OCI-LY7 (cell line): ENCODE measurements around the gene ABCC3. TPM values are rescaled to one million over a fixed set of nuclear protein-coding genes. Genes with fewer than 3 reads are reported as not detected.

Experiments used
- BruUV-seq: library from RNA; stranded (reverse); fragments of 400-500 nt; replicated peaks from 2 replicates; lab custom pipeline; 2021; lab: Mats Ljungman, UMichigan
- CTCF ChIA-PET: fragments of 300-600 bp; sonication (Branson Sonifier 250); formaldehyde crosslinking; loops from one replicate; lab custom pipeline; 2022; ENCODE audit warnings: antibody characterized with exemption; ENCODE audit not compliant: unreplicated experiment; lab: Charles Lee
- POLR2A ChIA-PET: fragments of 300-600 bp; sonication (Branson Sonifier 250); formaldehyde crosslinking; loops from one replicate; lab custom pipeline; 2022; ENCODE audit warnings: antibody characterized with exemption; lab: Charles Lee
- DNase-seq: peaks from one replicate; pipeline ENCODE4 v3.0.0-alpha.2; 2015; ENCODE audit warnings: low spot score
- H2AFZ ChIP-seq: fragments of 200-600 bp; sonication (generic), shearing (Covaris generic); 2 replicates; pipeline ENCODE4 v1.6.1; 2014; ENCODE audit warnings: mild to moderate bottlenecking, antibody characterized with exemption, low read length, moderate library complexity
- H3K27ac ChIP-seq: fragments of 200-600 bp; sonication (generic); 2 replicates; pipeline ENCODE4 v1.5.1; 2014; ENCODE audit warnings: mixed run types, low read depth, mild to moderate bottlenecking, moderate library complexity, low read length, inconsistent platforms; ENCODE audit not compliant: poor library complexity, severe bottlenecking
- H3K36me3 ChIP-seq: fragments of 200-600 bp; sonication (generic); 2 replicates; pipeline ENCODE4 v1.6.1; 2014; ENCODE audit warnings: mild to moderate bottlenecking, antibody characterized with exemption, low read length, moderate library complexity, mixed read lengths; ENCODE audit not compliant: insufficient read depth
- H3K4me1 ChIP-seq: fragments of 200-600 bp; sonication (generic); 2 replicates; pipeline ENCODE4 v1.5.1; 2014; ENCODE audit warnings: mild to moderate bottlenecking, low read length; ENCODE audit not compliant: insufficient read depth, poor library complexity, severe bottlenecking
- H3K4me2 ChIP-seq: fragments of 200-600 bp; sonication (generic); 2 replicates; pipeline ENCODE4 v1.6.1; 2014; ENCODE audit warnings: mild to moderate bottlenecking, low read length
- H3K4me3 ChIP-seq: fragments of 200-600 bp; sonication (generic); 2 replicates; pipeline ENCODE4 v1.5.1; 2014; ENCODE audit warnings: mild to moderate bottlenecking, low read depth, low read length; ENCODE audit not compliant: poor library complexity, severe bottlenecking
- H3K79me2 ChIP-seq: fragments of 200-600 bp; sonication (generic); 2 replicates; pipeline ENCODE4 v1.6.1; 2016; ENCODE audit warnings: low read depth, mild to moderate bottlenecking, low read length, moderate library complexity, mixed read lengths; ENCODE audit not compliant: insufficient read depth
- H3K9me2 ChIP-seq: fragments of 200-600 bp; sonication (generic); 2 replicates; pipeline ENCODE4 v1.6.1; 2016; ENCODE audit warnings: mild to moderate bottlenecking, low read length, mixed read lengths; ENCODE audit not compliant: insufficient read depth
- H3K9me3 ChIP-seq: fragments of 200-600 bp; sonication (generic); 2 replicates; pipeline ENCODE4 v1.6.1; 2014; ENCODE audit warnings: mild to moderate bottlenecking, mixed run types, low read length, mixed read lengths
- H4K20me1 ChIP-seq: fragments of 200-600 bp; sonication (generic); 2 replicates; pipeline ENCODE4 v1.6.1; 2014; ENCODE audit warnings: mild to moderate bottlenecking, antibody characterized with exemption, low read length, moderate library complexity, mixed read lengths; ENCODE audit not compliant: insufficient read depth
- CTCF ChIP-seq: fragments of 200-600 bp; sonication (generic); conservative IDR thresholded peaks from 2 replicates; pipeline ENCODE4 v1.5.1; 2014; ENCODE audit warnings: mild to moderate bottlenecking, antibody characterized with exemption, low read length, moderate library complexity, mixed read lengths
- EZH2phosphoT487 ChIP-seq: fragments of 200-600 bp; sonication (generic); IDR thresholded peaks from 2 replicates; pipeline ENCODE4 v1.6.1; 2018; ENCODE audit warnings: low read depth, borderline replicate concordance, mild to moderate bottlenecking, mixed run types, antibody characterized with exemption, low read length, moderate library complexity, mixed read lengths
- intact Hi-C: fragments of 100-400 bp; cut with micrococcal nuclease; formaldehyde crosslinking; loops from one replicate; pipeline ENCODE4 v1.10.0; 2022; ENCODE audit not compliant: unreplicated experiment
- total RNA-seq, 2 experiments: library from RNA; depleted of rRNA in 1 of 2; stranded (reverse); fragments of >200 nt in 1 of 2; shearing (Covaris generic) in 1 of 2; gene quantifications; 2 replicates each; pipeline ENCODE4 v1.2.3, GENCODE V29; 2014 to 2022

The ABCC3 gene
- total RNA-seq, 2 experiments from 2014 or later, result not detected

- Histone ChIP-seq H3K9me2 (no peaks in the 10 kb centered on the region), H3K36me3 (peaks cover 2% of the 10 kb centered on the region; the same call in 1 of the 2 replicates), H3K4me2 (no peak overlapping the region), H3K4me1 (peaks cover 5% of the 10 kb centered on the region), H3K27ac (no peak overlapping the region), H3K9me3 (no peaks in the 10 kb centered on the region), H3K79me2 (peaks cover 11% of the 10 kb centered on the region), H4K20me1 (peaks cover 5% of the 10 kb centered on the region; the same call in 1 of the 2 replicates), H2AFZ (no peak overlapping the region), H3K4me3 (no peak overlapping the region)
- TF ChIP-seq EZH2phosphoT487 (no peak), CTCF (no peak)
- DNase-seq, result no peak
- BruUV-seq, result no TSS peak
- ChIA-PET POLR2A (no interaction called here), CTCF (interaction anchor here (0.5 kb wide), 1 partner anchor 334 kb away, joined by 3 read pairs; no protein-coding TSS in a partner anchor)
- intact Hi-C loops, result no loop called here
Measured at GRCh38 chr17:50715471-50715870, 80.8 kb downstream of the ABCC3 start.

GRCh38 chr17:50719144-50719923, 84.7 kb downstream of the ABCC3 start, which contains the start of gene LUC7L3:
LUC7L3 (plus strand) TSS chr17:50719603; CDS start chr17:50719733, 130 bp downstream.
- POLR2A ChIA-PET, result interaction anchor here (1.0 to 2.4 kb wide), 3 partner anchors 10 to 183 kb away, joined by 3 to 10 read pairs (median 9); no protein-coding TSS in a partner anchor
- TSS peak; percentile 98 for BruUV-seq
- DNase-seq, result peak; percentile 95
- H3K9me2 ChIP-seq, result no peaks in the 10 kb centered on the region
- peaks cover 38% of the 10 kb centered on the region for H4K20me1 ChIP-seq
- CTCF ChIA-PET, result interaction anchor here (0.6 kb wide), 1 partner anchor 11 kb away, joined by 3 read pairs; no protein-coding TSS in a partner anchor
- peaks cover 39% of the 10 kb centered on the region for H3K36me3 ChIP-seq
- intact Hi-C loops, result loop anchor here (1.0 kb wide), 1 partner anchor 11 kb away; no protein-coding TSS in a partner anchor
- H3K9me3 ChIP-seq, result no peaks in the 10 kb centered on the region
- no peak for TF ChIP-seq EZH2phosphoT487
- TF ChIP-seq CTCF, result no peak
- peaks cover 31% of the 10 kb centered on the region for H3K4me1 ChIP-seq
- peak within 1 kb of the TSS; percentile 95 for H3K4me3 ChIP-seq
- H3K4me2 ChIP-seq, result peak within 1 kb of the TSS; percentile 92
- H2AFZ ChIP-seq, result peak within 1 kb of the TSS; percentile 85
- H3K79me2 ChIP-seq, result peaks cover 50% of the 10 kb centered on the region
- peak within 1 kb of the TSS; percentile 84 for H3K27ac ChIP-seq
